HUES6 (cell line): Measurements from ENCODE around the gene TM9SF4.
A peak's percentile ranks its signal among the peaks of the same experiment; 100 is the strongest.

ENCODE experiments used
- H3K27ac ChIP-seq: 2 replicates; pipeline ENCODE4 v1.7.0; 2013; ENCODE audit warnings: low read depth, mild to moderate bottlenecking, low read length, inconsistent platforms
- H3K27me3 ChIP-seq: 2 replicates; pipeline ENCODE4 v1.6.1; 2013; ENCODE audit warnings: low read length; ENCODE audit not compliant: control insufficient read depth, insufficient read depth
- H3K36me3 ChIP-seq: 2 replicates; pipeline ENCODE4 v1.6.1; 2013; ENCODE audit warnings: low read length; ENCODE audit not compliant: control insufficient read depth, insufficient read depth
- H3K4me1 ChIP-seq: 2 replicates; pipeline ENCODE4 v1.6.1; 2013; ENCODE audit warnings: low read length; ENCODE audit not compliant: control insufficient read depth, insufficient read depth
- H3K4me3 ChIP-seq: 2 replicates; pipeline ENCODE4 v1.5.1; 2013; ENCODE audit warnings: low read depth, low read length
- H3K9ac ChIP-seq: one replicate; pipeline ENCODE4 v1.6.1; 2013; ENCODE audit warnings: mild to moderate bottlenecking, low read length
- H3K9me3 ChIP-seq: 2 replicates; pipeline ENCODE4 v1.6.1; 2013; ENCODE audit warnings: low read depth, low read length; ENCODE audit not compliant: control insufficient read depth, insufficient read depth

The TM9SF4 gene

GRCh38 chr20:32201977-32202363 lies 92.5 kb downstream of the TM9SF4 start:
- peaks cover 41% of the 10 kb centered on the region for H3K4me1 ChIP-seq
- H3K27ac ChIP-seq = no peak overlapping the region

GRCh38 chr20:32203356-32204204 lies 94.1 kb downstream of the TM9SF4 start:
- no peaks in the 10 kb centered on the region for H3K27me3 ChIP-seq
- peaks cover 41% of the 10 kb centered on the region for H3K4me1 ChIP-seq
- no peak overlapping the region for H3K9ac ChIP-seq
- peaks cover 49% of the 10 kb centered on the region for H3K36me3 ChIP-seq
- no peak overlapping the region for H3K27ac ChIP-seq
- H3K9me3 ChIP-seq = no peaks in the 10 kb centered on the region
- H3K4me3 ChIP-seq = no peak overlapping the region

More at GRCh38 chr20:32201977-32202363, 92.5 kb downstream of the TM9SF4 start:
- Histone ChIP-seq H3K9ac (no peak overlapping the region), H3K4me3 (no peak overlapping the region), H3K36me3 (peaks cover 65% of the 10 kb centered on the region), H3K9me3 (no peaks in the 10 kb centered on the region), H3K27me3 (no peaks in the 10 kb centered on the region)

- Histone ChIP-seq H3K36me3 (peaks cover 40% of the 10 kb centered on the region), H3K4me3 (no peak overlapping the region), H3K4me1 (peaks cover 41% of the 10 kb centered on the region), H3K27ac (no peak overlapping the region), H3K27me3 (no peaks in the 10 kb centered on the region), H3K9me3 (no peaks in the 10 kb centered on the region), H3K9ac (no peak overlapping the region)
These were observed 94.9 kb downstream of the TM9SF4 start for GRCh38 chr20:32204205-32205109.

GRCh38 chr20:32205110-32205842 lies 95.8 kb downstream of the TM9SF4 start:
- Histone ChIP-seq H3K9ac (no peak overlapping the region), H3K4me1 (peaks cover 41% of the 10 kb centered on the region), H3K27me3 (no peaks in the 10 kb centered on the region), H3K36me3 (peaks cover 42% of the 10 kb centered on the region), H3K9me3 (no peaks in the 10 kb centered on the region), H3K27ac (0 out of 2 replicates have a peak overlapping the region, but pooled peaks have one; percentile 18), H3K4me3 (no peak overlapping the region; the same call in 1 of the 2 replicates)

GRCh38 chr20:32205843-32206759 lies 96.6 kb downstream of the TM9SF4 start:
- Histone ChIP-seq H3K27me3 (no peaks in the 10 kb centered on the region), H3K4me1 (peaks cover 41% of the 10 kb centered on the region), H3K9ac (peak overlapping the region; percentile 94), H3K36me3 (peaks cover 42% of the 10 kb centered on the region), H3K9me3 (no peaks in the 10 kb centered on the region), H3K4me3 (peak overlapping the region; percentile 87), H3K27ac (no peak overlapping the region)

- Histone ChIP-seq H3K36me3 (peaks cover 40% of the 10 kb centered on the region), H3K4me1 (peaks cover 41% of the 10 kb centered on the region)
These were observed 97.5 kb downstream of the TM9SF4 start for GRCh38 chr20:32206760-32207625.

GRCh38 chr20:32207626-32208498 lies 98.3 kb downstream of the TM9SF4 start, which contains the start of the genes PLAGL2 and POFUT1:
TSS of gene PLAGL2 (minus strand) at chr20:32207743. CDS start at chr20:32202178, 5,565 bp downstream.
TSS of gene POFUT1 (plus strand) at chr20:32207880. CDS start at chr20:32207942, 62 bp downstream.
- H3K4me1 ChIP-seq = peaks cover 38% of the 10 kb centered on the region
- H3K9ac ChIP-seq = peak within 1 kb of the TSS; percentile 94
- H3K27ac ChIP-seq = peak within 1 kb of the TSS; percentile 82
- H3K36me3 ChIP-seq = peaks cover 42% of the 10 kb centered on the region
- no peaks in the 10 kb centered on the region for H3K9me3 ChIP-seq
- H3K4me3 ChIP-seq = peak within 1 kb of the TSS; percentile 87
- no peaks in the 10 kb centered on the region for H3K27me3 ChIP-seq

More at GRCh38 chr20:32206760-32207625, 97.5 kb downstream of the TM9SF4 start:
- H3K27me3 ChIP-seq = no peaks in the 10 kb centered on the region
- no peaks in the 10 kb centered on the region for H3K9me3 ChIP-seq
- peak overlapping the region; percentile 87 for H3K4me3 ChIP-seq
- H3K27ac ChIP-seq = peak overlapping the region; percentile 82
- peak overlapping the region; percentile 94 for H3K9ac ChIP-seq

- Histone ChIP-seq H3K36me3 (peaks cover 36% of the 10 kb centered on the region), H3K27me3 (no peaks in the 10 kb centered on the region), H3K4me3 (peak overlapping the region; percentile 87), H3K4me1 (peaks cover 30% of the 10 kb centered on the region), H3K9ac (peak overlapping the region; percentile 94), H3K27ac (no peak overlapping the region), H3K9me3 (no peaks in the 10 kb centered on the region)
These were observed 99.1 kb downstream of the TM9SF4 start for GRCh38 chr20:32208499-32209154.
